ENCODE results near the gene METAP2. TPM values are rescaled to one million over a fixed set of nuclear protein-coding genes. Genes with fewer than 3 reads are reported as not detected.

Gene METAP2
- total RNA-seq, 1 donor from 2014 or later, result 79.8 TPM

- Mint-ChIP-seq H3K36me3 (peaks cover 62% of the 10 kb centered on the region), H3K9me3 (no peaks in the 10 kb centered on the region), H3K4me1 (ENCODE audit: unreplicated experiment) (no peaks in the 10 kb centered on the region), H3K27ac (no peak overlapping the region), H3K4me3 (no peak overlapping the region), H3K27me3 (no peaks in the 10 kb centered on the region)
- no peak for DNase-seq (ENCODE audit: extremely low spot score, unreplicated experiment)
- TF ChIP-seq, protein P1, sequence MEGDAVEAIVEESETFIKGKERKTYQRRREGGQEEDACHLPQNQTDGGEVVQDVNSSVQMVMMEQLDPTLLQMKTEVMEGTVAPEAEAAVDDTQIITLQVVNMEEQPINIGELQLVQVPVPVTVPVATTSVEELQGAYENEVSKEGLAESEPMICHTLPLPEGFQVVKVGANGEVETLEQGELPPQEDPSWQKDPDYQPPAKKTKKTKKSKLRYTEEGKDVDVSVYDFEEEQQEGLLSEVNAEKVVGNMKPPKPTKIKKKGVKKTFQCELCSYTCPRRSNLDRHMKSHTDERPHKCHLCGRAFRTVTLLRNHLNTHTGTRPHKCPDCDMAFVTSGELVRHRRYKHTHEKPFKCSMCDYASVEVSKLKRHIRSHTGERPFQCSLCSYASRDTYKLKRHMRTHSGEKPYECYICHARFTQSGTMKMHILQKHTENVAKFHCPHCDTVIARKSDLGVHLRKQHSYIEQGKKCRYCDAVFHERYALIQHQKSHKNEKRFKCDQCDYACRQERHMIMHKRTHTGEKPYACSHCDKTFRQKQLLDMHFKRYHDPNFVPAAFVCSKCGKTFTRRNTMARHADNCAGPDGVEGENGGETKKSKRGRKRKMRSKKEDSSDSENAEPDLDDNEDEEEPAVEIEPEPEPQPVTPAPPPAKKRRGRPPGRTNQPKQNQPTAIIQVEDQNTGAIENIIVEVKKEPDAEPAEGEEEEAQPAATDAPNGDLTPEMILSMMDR (conservative IDR thresholded peaks at IDR 0.05), result no peak
Observed at GRCh38 chr12:95495433-95495832, 21.5 kb downstream of the METAP2 start.

DNA sequence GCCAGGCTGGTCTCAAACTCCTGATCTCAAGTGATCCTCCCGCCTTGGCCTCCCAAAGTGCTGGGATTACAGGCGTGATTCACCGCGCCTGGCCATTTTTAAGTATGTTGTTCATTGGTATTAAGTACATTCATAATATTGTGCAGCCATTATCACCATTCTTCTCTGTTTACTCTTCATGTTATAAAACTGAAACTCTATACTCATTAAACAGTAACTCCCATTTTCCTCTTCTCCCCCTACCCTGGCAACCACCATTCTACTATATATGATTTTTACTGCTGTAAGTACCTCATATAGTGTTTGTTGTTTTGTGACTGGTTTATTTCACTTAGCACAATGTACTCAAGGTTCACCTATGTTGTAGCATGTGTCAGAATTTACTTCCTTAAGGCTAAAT, 23.1 kb downstream of the METAP2 start:
- no peak for DNase-seq (ENCODE audit: extremely low spot score, unreplicated experiment)
- Mint-ChIP-seq H3K36me3 (peaks cover 59% of the 10 kb centered on the region), H3K27ac (no peak overlapping the region), H3K4me3 (no peak overlapping the region), H3K27me3 (no peaks in the 10 kb centered on the region), H3K4me1 (ENCODE audit: unreplicated experiment) (no peaks in the 10 kb centered on the region), H3K9me3 (no peaks in the 10 kb centered on the region)
- TF ChIP-seq, protein P1 (conservative IDR thresholded peaks at IDR 0.05), result no peak

DNA sequence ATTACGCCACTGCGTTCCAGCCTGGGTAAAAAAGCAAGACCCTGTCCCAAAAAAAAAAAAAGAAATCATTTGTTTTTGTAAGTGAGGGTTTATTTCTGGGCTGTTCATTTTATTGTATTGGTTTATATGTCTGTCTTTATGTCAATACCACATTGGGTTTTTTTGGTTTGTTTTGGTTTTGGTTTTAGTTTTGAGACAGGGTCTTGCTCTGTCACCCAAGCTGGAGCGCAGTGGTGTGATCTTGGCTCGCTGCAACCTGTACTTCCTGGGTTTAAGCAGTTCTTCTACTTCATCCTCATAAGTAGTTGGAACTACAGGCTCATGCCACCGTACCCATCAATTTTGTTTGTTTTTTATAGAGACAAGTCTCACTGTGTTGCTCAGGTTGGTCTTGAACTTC, 25.0 kb downstream of the METAP2 start:
- H3K36me3 Mint-ChIP-seq, result peaks cover 72% of the 10 kb centered on the region
- no peak overlapping the region for H3K27ac Mint-ChIP-seq
- no peak for DNase-seq (ENCODE audit: extremely low spot score, unreplicated experiment)

GRCh38 chr12:95499772-95500171, 25.8 kb downstream of the METAP2 start:
- no peaks in the 10 kb centered on the region for H3K27me3 Mint-ChIP-seq
- peaks cover 73% of the 10 kb centered on the region for H3K36me3 Mint-ChIP-seq
- no peak overlapping the region for H3K4me3 Mint-ChIP-seq
- H3K4me1 Mint-ChIP-seq (ENCODE audit: unreplicated experiment), result no peaks in the 10 kb centered on the region
- no peaks in the 10 kb centered on the region for H3K9me3 Mint-ChIP-seq
- H3K27ac Mint-ChIP-seq, result no peak overlapping the region
- no peak for DNase-seq (ENCODE audit: extremely low spot score, unreplicated experiment)
- TF ChIP-seq, protein P1 (conservative IDR thresholded peaks at IDR 0.05), result no peak

More for the DNA sequence above, 25.0 kb downstream of the METAP2 start:
- no peaks in the 10 kb centered on the region for H3K4me1 Mint-ChIP-seq (ENCODE audit: unreplicated experiment)
- H3K4me3 Mint-ChIP-seq, result no peak overlapping the region
- TF ChIP-seq, protein P1 (conservative IDR thresholded peaks at IDR 0.05), result no peak
- no peaks in the 10 kb centered on the region for H3K27me3 Mint-ChIP-seq
- no peaks in the 10 kb centered on the region for H3K9me3 Mint-ChIP-seq

DNA sequence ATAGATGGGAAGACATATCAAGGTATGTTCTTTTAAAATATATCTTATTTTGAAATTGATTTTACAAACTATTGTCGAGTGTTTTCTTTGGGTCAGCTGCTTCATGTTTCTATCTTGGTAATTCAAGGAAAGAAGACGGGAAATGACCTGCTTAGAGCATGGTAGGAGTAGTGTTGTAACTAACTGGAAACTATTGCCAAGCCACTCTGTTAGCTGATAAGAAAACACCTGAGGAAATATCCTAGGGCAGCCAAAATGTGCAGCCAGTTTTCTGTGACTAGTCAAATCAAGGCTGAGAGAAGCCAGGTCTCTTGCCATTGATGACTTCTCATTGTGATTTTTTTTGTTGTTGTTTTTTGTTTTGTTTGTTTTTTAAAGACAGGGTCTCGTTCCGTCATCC, 30.2 kb downstream of the METAP2 start:
- H3K9me3 Mint-ChIP-seq, result no peaks in the 10 kb centered on the region
- H3K27me3 Mint-ChIP-seq, result no peaks in the 10 kb centered on the region
- no peak for DNase-seq (ENCODE audit: extremely low spot score, unreplicated experiment)
- H3K4me3 Mint-ChIP-seq, result no peak overlapping the region
- TF ChIP-seq, protein P1 (conservative IDR thresholded peaks at IDR 0.05), result no peak
- H3K27ac Mint-ChIP-seq, result no peak overlapping the region
- H3K36me3 Mint-ChIP-seq, result peaks cover 61% of the 10 kb centered on the region
- no peaks in the 10 kb centered on the region for H3K4me1 Mint-ChIP-seq (ENCODE audit: unreplicated experiment)

- peaks cover 55% of the 10 kb centered on the region for H3K36me3 Mint-ChIP-seq
- no peaks in the 10 kb centered on the region for H3K4me1 Mint-ChIP-seq (ENCODE audit: unreplicated experiment)
- no peak for DNase-seq (ENCODE audit: extremely low spot score, unreplicated experiment)
- H3K4me3 Mint-ChIP-seq, result no peak overlapping the region
- TF ChIP-seq, protein P1 (conservative IDR thresholded peaks at IDR 0.05), result no peak
- no peaks in the 10 kb centered on the region for H3K9me3 Mint-ChIP-seq
- H3K27me3 Mint-ChIP-seq, result no peaks in the 10 kb centered on the region
- H3K27ac Mint-ChIP-seq, result no peak overlapping the region
Observed at GRCh38 chr12:95505039-95505438, 31.1 kb downstream of the METAP2 start.

Data from type B pancreatic cell (in vitro differentiated cells).